Panc1 (cell line): Measurements from ENCODE around the gene TMEM209. TPM values are rescaled to one million over a fixed set of nuclear protein-coding genes. Genes with fewer than 3 reads are reported as not detected.

Source experiments
- ATAC-seq: fragments of 200-7000 bp; cut with Tn5 transposase; 2 replicates; pipeline ENCODE4 v1.9.1; 2020; ENCODE audit warnings: mild to moderate bottlenecking, moderate library complexity
- BruUV-seq: library from RNA; stranded (reverse); fragments of 400-500 nt; replicated peaks from 2 replicates; lab custom pipeline; 2021; lab: Mats Ljungman, UMichigan
- CTCF ChIA-PET: fragments of 300-600 bp; sonication (Branson Sonifier 250); formaldehyde crosslinking; loops from one replicate; lab custom pipeline; 2022; ENCODE audit warnings: antibody characterized with exemption; lab: Charles Lee
- POLR2A ChIA-PET: fragments of 300-600 bp; sonication (Branson Sonifier 250); formaldehyde crosslinking; loops from one replicate; lab custom pipeline; 2022; ENCODE audit warnings: antibody characterized with exemption; lab: Charles Lee
- DNase-seq: peaks from one replicate; pipeline ENCODE4 v3.0.0-alpha.2; 2010; ENCODE audit warnings: low read depth, low spot score
- H3K27ac ChIP-seq: 2 replicates; pipeline ENCODE4 v1.5.1; 2011; ENCODE audit warnings: mild to moderate bottlenecking, low read length, inconsistent platforms
- H3K27me3 ChIP-seq: fragments of 200-500 bp; sonication (Bioruptor generic); 2 replicates; pipeline ENCODE4 v1.6.0; 2014; ENCODE audit warnings: low read length, inconsistent platforms; ENCODE audit not compliant: control insufficient read depth, insufficient read depth
- H3K36me3 ChIP-seq: fragments of 200-500 bp; sonication (Bioruptor generic); 2 replicates; pipeline ENCODE4 v1.5.1; 2014; ENCODE audit warnings: inconsistent platforms, mild to moderate bottlenecking, low read length, moderate library complexity; ENCODE audit not compliant: control insufficient read depth, insufficient read depth
- H3K4me1 ChIP-seq: 2 replicates; pipeline ENCODE4 v1.5.1; 2011; ENCODE audit warnings: inconsistent platforms, mild to moderate bottlenecking, low read length, moderate library complexity; ENCODE audit not compliant: control insufficient read depth, insufficient read depth
- H3K4me3 ChIP-seq, 2 experiments: 2 replicates each; pipeline ENCODE4 v1.5.1; 2011 to 2012; ENCODE audit warnings: low read depth in 2 of 2, low read length in 2 of 2, mild to moderate bottlenecking in 2 of 2, inconsistent platforms in 1 of 2, moderate library complexity in 1 of 2
- H3K9me3 ChIP-seq: fragments of 200-500 bp; sonication (Bioruptor generic); 2 replicates; pipeline ENCODE4 v1.5.1; 2014; ENCODE audit warnings: low read depth, mild to moderate bottlenecking, inconsistent platforms, low read length, moderate library complexity; ENCODE audit not compliant: control insufficient read depth, insufficient read depth
- CTCF ChIP-seq: fragments of 450-650 bp; IDR thresholded peaks from 2 replicates; pipeline ENCODE4 v1.5.1; 2017; ENCODE audit warnings: mild to moderate bottlenecking
- POLR2AphosphoS5 ChIP-seq: IDR thresholded peaks from 2 replicates; pipeline ENCODE4 v1.6.1; 2012; ENCODE audit warnings: mild to moderate bottlenecking, low read depth, low read length, moderate library complexity
- REST ChIP-seq, 2 experiments: IDR thresholded peaks; 2 replicates each; pipeline ENCODE4 v1.6.1; 2011 to 2012; ENCODE audit warnings: low read depth in 2 of 2, control low read depth in 1 of 2, low read length in 1 of 2, mild to moderate bottlenecking in 1 of 2, moderate library complexity in 1 of 2; ENCODE audit not compliant: insufficient read depth in 1 of 2
- SIN3A ChIP-seq: IDR thresholded peaks from 2 replicates; pipeline ENCODE4 v1.6.1; 2012; ENCODE audit warnings: low read depth, mild to moderate bottlenecking, low read length, moderate library complexity, borderline replicate concordance; ENCODE audit not compliant: insufficient read depth
- TCF7L2 ChIP-seq: IDR thresholded peaks from 2 replicates; pipeline ENCODE4 v1.6.1; 2011; ENCODE audit warnings: mild to moderate bottlenecking, low read depth, low read length, inconsistent platforms
- in situ Hi-C: cut with HindIII; loops from 2 replicates; pipeline ENCODE4 v1.10.0; 2016; ENCODE audit warnings: low sequenced_read_pairs, low pct_unique_long_range_greater_than_20kb
- intact Hi-C: fragments of 100-400 bp; cut with micrococcal nuclease; formaldehyde crosslinking; loops from one replicate; pipeline ENCODE4 v1.10.0; 2022; ENCODE audit not compliant: unreplicated experiment
- total RNA-seq: library from RNA; stranded (reverse); gene quantifications from one replicate; pipeline ENCODE4 v1.2.1, GENCODE V29; 2021; ENCODE audit not compliant: unreplicated experiment

The TMEM209 gene
- total RNA-seq, 1 experiment from 2014 or later = 32.3 TPM

GRCh38 chr7:130139193-130139960 lies 65.8 kb downstream of the TMEM209 start:
- no peak overlapping the region for H3K4me3 ChIP-seq
- ATAC-seq (no peak), DNase-seq (no peak)
- in situ Hi-C loops (no loop called here), intact Hi-C loops (no loop called here)
- H3K9me3 ChIP-seq = no peaks in the 10 kb centered on the region
- no TSS peak for BruUV-seq
- no peaks in the 10 kb centered on the region; the same call in 1 of the 2 replicates for H3K36me3 ChIP-seq
- H3K27me3 ChIP-seq = no peaks in the 10 kb centered on the region
- ChIA-PET CTCF (no interaction called here), POLR2A (no interaction called here)
- H3K4me1 ChIP-seq = no peaks in the 10 kb centered on the region
- H3K27ac ChIP-seq = no peak overlapping the region
- no peak for TF ChIP-seq REST (IDR thresholded peaks at IDR 0.05; ENCODE audit: insufficient read depth in 1 of 2, low read depth in 2 of 2, low read length in 1 of 2)
- TF ChIP-seq CTCF = no peak
- TF ChIP-seq POLR2AphosphoS5 = no peak
- TF ChIP-seq TCF7L2 = no peak
- TF ChIP-seq SIN3A = no peak

- H3K27ac ChIP-seq = no peak overlapping the region
- peaks cover 4% of the 10 kb centered on the region; the same call in 1 of the 2 replicates for H3K36me3 ChIP-seq
- no peak for TF ChIP-seq REST (IDR thresholded peaks at IDR 0.05; ENCODE audit: insufficient read depth in 1 of 2, low read depth in 2 of 2, low read length in 1 of 2)
- no peak for TF ChIP-seq POLR2AphosphoS5
- TF ChIP-seq TCF7L2 = no peak
- TF ChIP-seq SIN3A = no peak
- no peak for TF ChIP-seq CTCF
- intact Hi-C loops (no loop called here), in situ Hi-C loops (no loop called here)
- no peak overlapping the region for H3K4me3 ChIP-seq
- no TSS peak for BruUV-seq
- ATAC-seq (no peak), DNase-seq (no peak)
- ChIA-PET POLR2A (no interaction called here), CTCF (no interaction called here)
- no peaks in the 10 kb centered on the region for H3K4me1 ChIP-seq
- H3K9me3 ChIP-seq = no peaks in the 10 kb centered on the region
- H3K27me3 ChIP-seq = no peaks in the 10 kb centered on the region
Observed at GRCh38 chr7:130137207-130137606, 68.0 kb downstream of the TMEM209 start.
